Superior temporal gyrus (tissue), 1 donor: ENCODE measurements around the gene TUBD1.
"Not testable (repeated sequence)": the region's sequence is repeated elsewhere in the genome, so short reads cannot be mapped to it uniquely, and the experiment has no call there.

Experiments
- DNase-seq: peaks from one replicate; pipeline ENCODE4 v3.0.0-alpha.2; 2016; ENCODE audit errors: extremely low spot score

The TUBD1 gene

DNA sequence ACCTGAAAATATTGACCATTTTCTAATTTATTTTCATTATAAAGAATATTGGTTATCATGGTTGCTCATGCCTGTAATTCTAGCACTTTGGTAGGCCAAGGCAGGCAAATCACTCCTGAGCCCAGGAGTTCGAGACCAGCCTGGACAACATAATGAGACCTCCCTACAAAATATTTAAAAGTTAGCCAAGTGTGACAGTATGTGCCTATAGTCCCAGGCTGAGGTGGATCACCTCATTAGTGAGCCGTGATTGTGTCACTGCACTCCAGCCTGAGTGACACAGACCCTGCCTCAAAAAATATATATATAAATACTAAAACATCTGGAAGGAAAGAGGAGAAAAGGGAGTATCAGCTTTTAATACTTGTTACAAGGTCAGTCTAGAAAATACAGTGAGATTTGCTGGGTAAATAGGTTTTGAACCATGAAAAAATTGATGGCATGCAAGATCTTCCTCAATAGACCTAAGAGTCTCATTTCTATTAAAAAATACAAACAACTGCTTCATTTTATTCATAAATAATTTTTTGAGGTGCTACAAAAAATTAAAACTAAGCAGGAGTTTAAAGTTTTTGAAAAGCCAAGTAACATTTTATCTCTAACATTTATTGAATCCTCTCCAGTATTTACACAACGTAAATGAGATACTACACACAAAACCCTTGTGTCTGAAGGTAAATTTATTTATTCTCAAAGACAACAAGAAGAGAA lies 47.7 kb downstream of the TUBD1 start:
- DNase-seq, result no peak

GRCh38 chr17:59842901-59843652 lies 49.7 kb downstream of the TUBD1 start:
- no peak for DNase-seq

DNA sequence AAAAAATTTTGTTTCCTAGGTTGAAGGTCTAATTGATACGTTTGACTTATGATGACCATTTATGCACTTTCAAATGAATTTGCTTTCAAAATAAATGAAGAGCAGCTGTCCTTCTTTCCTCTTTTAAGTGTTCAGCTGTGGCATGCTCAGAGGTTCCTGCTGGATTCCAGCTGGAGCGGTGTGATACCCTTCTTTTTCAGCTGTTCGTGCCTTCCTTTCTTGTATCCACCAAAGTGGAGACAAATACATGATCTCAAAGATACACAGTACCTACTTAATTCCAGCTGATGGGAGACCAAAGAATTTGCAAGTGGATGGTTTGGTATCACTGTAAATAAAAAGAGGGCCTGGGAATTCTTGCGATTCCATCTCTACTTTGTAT lies 50.9 kb downstream of the TUBD1 start:
- DNase-seq, result not testable (repeated sequence)

DNA sequence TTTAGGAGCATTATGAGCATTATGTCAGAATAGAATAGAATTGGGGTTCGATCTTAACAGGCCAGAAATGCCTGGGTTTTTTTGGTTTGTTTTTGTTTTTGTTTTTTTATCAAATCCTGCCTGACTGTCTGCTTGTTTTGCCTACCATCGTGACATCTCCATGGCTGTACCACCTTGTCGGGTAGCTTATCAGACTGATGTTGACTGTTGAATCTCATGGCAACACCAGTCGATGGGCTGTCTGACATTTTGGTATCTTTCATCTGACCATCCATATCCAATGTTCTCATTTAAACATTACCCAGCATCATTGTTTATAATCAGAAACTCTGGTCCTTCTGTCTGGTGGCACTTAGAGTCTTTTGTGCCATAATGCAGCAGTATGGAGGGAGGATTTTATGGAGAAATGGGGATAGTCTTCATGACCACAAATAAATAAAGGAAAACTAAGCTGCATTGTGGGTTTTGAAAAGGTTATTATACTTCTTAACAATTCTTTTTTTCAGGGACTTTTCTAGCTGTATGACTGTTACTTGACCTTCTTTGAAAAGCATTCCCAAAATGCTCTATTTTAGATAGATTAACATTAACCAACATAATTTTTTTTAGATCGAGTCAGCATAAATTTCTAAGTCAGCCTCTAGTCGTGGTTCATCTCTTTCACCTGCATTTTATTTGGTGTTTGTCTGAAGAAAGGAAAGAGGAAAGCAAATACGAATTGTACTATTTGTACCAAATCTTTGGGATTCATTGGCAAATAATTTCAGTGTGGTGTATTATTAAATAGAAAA lies 51.5 kb downstream of the TUBD1 start:
- not testable (repeated sequence) for DNase-seq

- DNase-seq, result no peak
These were observed 52.2 kb downstream of the TUBD1 start for GRCh38 chr17:59840329-59841090.

GRCh38 chr17:59839651-59840328 lies 53.0 kb downstream of the TUBD1 start:
- DNase-seq, result no peak

- no peak for DNase-seq
These were observed 54.5 kb downstream of the TUBD1 start for GRCh38 chr17:59838052-59838916.

- peak; percentile 53 for DNase-seq
These were observed 55.3 kb downstream of the TUBD1 start for GRCh38 chr17:59837308-59838051.

- DNase-seq, result no peak
These were observed 59.8 kb downstream of the TUBD1 start for GRCh38 chr17:59832883-59833379.

DNA sequence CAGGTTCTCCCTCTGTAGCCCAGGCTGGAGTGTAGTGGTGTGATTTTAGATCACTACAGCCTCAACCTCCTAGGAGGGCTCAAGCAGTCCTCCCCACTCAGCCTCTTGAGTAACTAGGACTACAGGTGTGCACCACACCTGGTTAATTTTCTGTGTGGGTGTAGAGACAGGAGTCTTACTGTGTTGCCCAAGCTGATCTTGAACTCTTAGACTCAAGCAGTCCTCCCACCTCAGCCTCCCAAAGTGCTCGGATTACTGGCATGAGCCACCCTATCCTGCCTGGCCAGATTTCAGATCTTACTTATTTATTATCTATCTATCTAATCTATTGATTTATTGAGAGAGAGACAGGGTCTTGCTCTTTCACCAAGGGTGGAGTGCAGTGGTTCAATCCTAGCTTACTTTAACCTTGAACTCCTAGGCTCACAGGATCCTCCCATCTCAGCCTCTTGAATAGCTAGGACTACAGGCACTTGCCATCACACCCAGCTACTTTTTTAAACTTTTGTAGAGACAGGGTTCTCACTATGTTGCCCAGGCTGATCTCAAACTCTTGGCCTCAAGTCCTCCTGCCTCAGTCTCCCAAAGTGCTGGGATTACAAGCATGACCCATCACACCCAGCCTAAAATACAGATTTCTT lies 61.8 kb downstream of the TUBD1 start:
- no peak for DNase-seq

- peak; percentile 4 for DNase-seq
These were observed 62.6 kb downstream of the TUBD1 start for GRCh38 chr17:59830007-59830630.

DNA sequence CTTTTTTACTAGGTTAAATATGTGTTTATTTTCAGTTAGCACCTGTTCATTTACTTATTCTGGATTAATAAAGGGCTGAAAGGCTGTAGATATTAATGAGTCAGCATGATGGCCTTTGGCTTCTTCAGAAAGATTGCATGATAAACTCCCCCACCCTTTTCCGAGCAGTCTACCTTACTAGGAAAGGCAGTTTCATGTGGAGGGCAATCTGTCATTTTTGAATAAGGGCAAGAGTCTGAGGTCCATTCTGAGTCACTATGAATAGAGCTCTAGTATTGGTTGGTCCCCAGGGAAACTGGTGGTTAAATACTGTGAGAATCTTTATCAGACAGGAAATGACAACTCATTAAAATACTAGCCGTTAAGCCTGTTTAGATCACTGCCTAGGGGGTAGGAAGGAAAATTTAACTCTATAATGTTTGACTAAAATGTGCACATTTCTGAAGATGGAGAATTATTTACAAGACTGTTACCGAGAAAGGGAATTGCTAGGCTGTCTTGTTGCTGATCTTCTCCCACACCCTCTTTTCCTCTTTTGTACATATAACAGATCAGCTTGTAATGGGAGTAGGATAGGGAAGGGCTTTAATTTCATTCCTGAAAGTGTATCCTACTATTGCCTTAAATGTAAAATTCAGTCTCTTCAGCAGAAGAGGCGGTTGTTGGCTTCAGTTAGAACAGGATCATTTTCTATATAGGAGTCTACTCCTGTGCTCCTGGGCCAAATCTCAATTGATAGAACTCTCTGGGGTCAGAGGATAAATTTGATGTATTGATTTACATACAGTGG lies 63.3 kb downstream of the TUBD1 start:
- peak; percentile 5 for DNase-seq

DNA sequence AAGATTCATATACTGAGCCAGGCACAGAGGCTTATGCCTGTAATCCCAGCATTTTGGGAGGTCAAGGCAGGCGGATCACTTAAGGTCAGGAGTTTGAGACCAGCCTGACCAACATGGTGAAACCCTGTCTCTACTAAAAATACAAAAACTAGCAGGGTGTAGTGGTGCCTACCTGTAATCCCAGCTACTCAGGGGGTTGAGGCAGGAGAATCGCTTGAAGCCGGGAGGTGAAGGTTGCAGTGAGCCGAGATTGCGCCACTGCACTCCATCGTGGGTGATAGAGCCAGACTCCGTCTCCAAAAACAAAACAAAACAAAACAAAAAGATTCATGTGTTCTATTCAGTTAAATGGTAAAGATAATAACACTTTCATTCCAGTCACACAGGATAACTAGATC lies 63.9 kb downstream of the TUBD1 start:
- not testable (repeated sequence) for DNase-seq

GRCh38 chr17:59828478-59828760 lies 64.3 kb downstream of the TUBD1 start:
- DNase-seq, result no peak

GRCh38 chr17:59827721-59828477 lies 64.8 kb downstream of the TUBD1 start:
- peak; percentile 5 for DNase-seq

GRCh38 chr17:59826706-59827453 lies 65.9 kb downstream of the TUBD1 start:
- peak; percentile 4 for DNase-seq
